NK-92 (cell line): ENCODE results near the gene GRIK5.
"Not testable (repeated sequence)": the region's sequence is repeated elsewhere in the genome, so short reads cannot be mapped to it uniquely, and the experiment has no call there.

ENCODE experiments used
- DNase-seq: peaks from one replicate; lab custom pipeline; 2025; ENCODE audit not compliant: unreplicated experiment; lab: John Stamatoyannopoulos, UW

The GRIK5 gene

GRCh38 chr19:42053037-42053935, 16.7 kb downstream of the GRIK5 start:
- no peak for DNase-seq

GRCh38 chr19:42052241-42052863, 17.7 kb downstream of the GRIK5 start:
- no peak for DNase-seq

GRCh38 chr19:42051166-42052115, 18.6 kb downstream of the GRIK5 start:
- no peak for DNase-seq

- no peak for DNase-seq
Measured at GRCh38 chr19:42048992-42049391, 21.0 kb downstream of the GRIK5 start.

GRCh38 chr19:42045575-42045974, 24.4 kb downstream of the GRIK5 start:
- DNase-seq: no peak

GRCh38 chr19:42042455-42043170, 27.4 kb downstream of the GRIK5 start:
- no peak for DNase-seq

- not testable (repeated sequence) for DNase-seq
Measured at GRCh38 chr19:42040491-42040890, 29.5 kb downstream of the GRIK5 start.

GRCh38 chr19:42040031-42040430, 30.0 kb downstream of the GRIK5 start:
- no peak for DNase-seq

GRCh38 chr19:42038666-42039065, 31.3 kb downstream of the GRIK5 start:
- DNase-seq: no peak

GRCh38 chr19:42037649-42038048, 32.4 kb downstream of the GRIK5 start:
- no peak for DNase-seq

- not testable (repeated sequence) for DNase-seq
Measured at GRCh38 chr19:42034640-42035391, 35.2 kb downstream of the GRIK5 start.

- no peak for DNase-seq
Measured at GRCh38 chr19:42033413-42033812, 36.6 kb downstream of the GRIK5 start.

GRCh38 chr19:42032431-42032830, 37.6 kb downstream of the GRIK5 start:
- DNase-seq: no peak

GRCh38 chr19:42030645-42031440, 39.2 kb downstream of the GRIK5 start:
- no peak for DNase-seq

GRCh38 chr19:42028304-42029216, 41.4 kb downstream of the GRIK5 start:
- DNase-seq: no peak

- no peak for DNase-seq
Measured at GRCh38 chr19:42024622-42025111, 45.3 kb downstream of the GRIK5 start.

GRCh38 chr19:42023943-42024260, 46.1 kb downstream of the GRIK5 start:
- DNase-seq: no peak
